ENCODE measurements around the gene SMIM27.
A peak's percentile ranks its signal among the peaks of the same experiment; 100 is the strongest.
"Not testable (repeated sequence)": the region's sequence is repeated elsewhere in the genome, so short reads cannot be mapped to it uniquely, and the experiment has no call there.

Gene SMIM27, protein sequence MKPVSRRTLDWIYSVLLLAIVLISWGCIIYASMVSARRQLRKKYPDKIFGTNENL

DNA sequence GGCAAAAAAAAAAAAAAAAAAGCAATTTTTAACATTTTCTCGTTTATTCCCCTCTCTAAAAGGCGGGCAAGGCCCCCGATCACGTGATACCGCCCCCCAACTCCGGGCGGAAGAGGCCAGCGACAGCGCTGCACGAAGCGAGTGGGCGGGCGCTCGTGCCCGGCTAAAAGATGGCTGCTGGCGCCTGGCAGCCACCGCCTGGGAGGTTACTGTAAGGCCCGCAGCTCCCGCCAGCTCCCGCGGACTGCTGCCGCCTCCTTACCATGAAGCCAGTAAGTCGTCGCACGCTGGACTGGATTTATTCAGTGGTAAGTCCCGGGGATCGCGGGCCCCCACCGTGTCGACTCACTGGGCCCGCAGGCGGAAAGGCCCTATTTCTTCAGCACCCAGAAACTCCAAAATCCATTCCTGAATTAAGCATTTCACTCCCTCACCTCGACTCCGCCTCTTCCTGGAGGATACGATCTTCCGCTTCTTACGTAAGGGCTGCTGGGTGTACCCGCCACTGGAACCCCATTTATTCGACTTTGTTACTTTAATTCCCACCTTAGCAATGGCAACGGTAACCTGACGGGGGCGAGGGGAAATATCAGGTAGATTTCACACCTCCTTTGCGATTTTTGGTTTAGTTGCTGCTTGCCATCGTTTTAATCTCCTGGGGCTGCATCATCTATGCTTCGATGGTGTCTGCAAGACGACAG is at the start of gene SMIM27, which contains the start of gene TOPORS:
Gene SMIM27, plus strand, starts transcription at position 156 of the 701 bp plus-strand sequence. Its CDS starts 108 bp downstream, at position 264.
Gene TOPORS, minus strand, starts transcription at position 415 of the 701 bp plus-strand sequence. Its CDS starts 150 bp downstream, at position 265.
- DNase-seq, result peak; percentile 92

DNA sequence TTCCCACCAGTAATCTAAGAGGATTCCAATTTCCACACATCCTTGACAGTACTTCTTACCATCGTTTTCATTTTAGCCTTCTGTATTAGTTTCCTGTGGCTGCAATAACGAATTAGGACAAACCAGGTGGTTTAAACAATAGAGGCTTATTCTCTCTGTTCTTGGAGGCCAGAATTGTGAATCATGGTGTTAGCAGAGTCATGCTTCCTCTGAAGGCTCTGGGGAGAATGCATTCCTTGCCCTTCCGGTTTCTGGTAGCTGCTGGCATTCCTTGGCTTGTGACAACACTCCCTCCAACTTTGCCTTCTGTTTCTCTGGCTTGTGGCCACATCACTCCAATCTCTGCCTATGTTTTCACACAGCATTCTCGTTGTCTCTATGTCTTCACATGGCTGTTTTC is 49.7 kb upstream of the SMIM27 start:
- no peak for DNase-seq

DNA sequence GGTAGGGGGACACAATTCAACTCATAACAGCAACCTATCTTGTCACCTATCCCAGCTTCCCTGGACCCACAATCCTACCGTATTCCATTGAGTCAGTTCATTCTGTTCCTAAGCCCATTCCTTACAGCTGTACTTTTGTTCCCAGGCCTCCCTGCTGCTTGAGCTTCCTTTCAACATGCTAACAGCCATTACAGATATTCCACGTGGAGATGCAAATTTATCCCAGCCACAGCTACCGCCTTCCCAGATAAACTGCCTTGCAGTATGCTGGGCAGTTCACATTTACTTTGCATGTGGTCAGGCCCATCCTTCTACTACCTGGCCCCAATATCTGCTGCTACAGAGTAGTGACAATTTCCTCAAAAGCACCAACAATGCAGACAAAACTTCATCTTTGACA is 49.1 kb upstream of the SMIM27 start:
- no peak for DNase-seq

DNA sequence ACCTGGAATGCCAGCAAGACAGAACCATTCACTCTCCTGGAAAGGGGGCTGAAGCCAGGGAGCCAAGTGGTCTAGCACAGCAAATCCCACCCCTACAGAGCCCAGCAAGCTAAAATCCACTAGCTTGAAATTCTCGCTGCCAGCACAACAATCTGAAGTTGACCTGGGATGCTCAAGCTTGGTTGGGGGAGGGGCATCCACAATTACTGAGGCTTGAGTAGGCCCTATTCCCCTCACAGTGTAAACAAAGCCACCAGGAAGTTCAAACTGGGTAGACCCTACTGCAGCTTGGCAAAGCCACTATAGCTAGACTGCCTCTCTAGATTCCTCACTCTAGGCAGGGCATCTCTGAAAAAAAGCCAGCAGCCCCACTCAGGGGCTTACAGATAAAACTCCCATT is 43.4 kb upstream of the SMIM27 start:
- DNase-seq, result no peak

DNA sequence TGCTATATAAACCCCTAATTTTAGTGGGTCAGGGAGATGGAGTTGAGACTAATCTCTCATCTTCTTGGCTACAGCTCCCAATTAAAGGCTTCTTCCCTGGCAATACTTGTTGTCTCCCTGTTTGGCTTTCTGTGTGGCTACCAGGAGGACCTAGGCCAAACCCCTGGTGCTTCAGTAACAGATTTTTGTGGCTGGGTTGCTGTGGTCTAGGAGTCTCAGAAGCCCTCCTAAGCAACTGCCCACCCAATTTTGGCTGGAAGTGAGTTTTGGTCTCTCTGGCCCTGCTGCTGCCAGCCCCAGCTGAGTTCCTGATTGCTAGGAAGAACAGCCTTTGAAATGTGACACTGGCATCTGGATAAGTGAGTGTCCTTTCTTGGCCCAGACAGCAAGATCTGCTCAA is 35.9 kb upstream of the SMIM27 start:
- no peak for DNase-seq

DNA sequence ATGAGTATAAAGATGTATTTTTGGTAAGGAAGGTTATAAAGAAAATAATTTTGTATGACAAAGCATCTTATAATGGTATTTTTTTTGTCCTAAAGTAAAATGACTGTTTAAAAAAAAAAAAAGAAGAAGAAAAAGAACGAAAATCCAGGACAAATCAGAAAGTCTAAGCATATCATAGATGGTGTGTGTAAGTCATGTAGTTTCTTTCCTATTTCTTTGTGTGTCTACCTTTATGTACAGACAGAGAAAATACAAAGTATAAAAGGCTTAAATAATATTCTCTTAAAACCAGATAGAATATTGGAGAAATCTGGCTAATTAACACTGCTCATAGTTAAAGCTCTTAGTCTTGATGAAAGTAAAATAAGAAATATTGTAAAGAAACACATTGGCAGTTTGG is 33.9 kb upstream of the SMIM27 start:
- no peak for DNase-seq

DNA sequence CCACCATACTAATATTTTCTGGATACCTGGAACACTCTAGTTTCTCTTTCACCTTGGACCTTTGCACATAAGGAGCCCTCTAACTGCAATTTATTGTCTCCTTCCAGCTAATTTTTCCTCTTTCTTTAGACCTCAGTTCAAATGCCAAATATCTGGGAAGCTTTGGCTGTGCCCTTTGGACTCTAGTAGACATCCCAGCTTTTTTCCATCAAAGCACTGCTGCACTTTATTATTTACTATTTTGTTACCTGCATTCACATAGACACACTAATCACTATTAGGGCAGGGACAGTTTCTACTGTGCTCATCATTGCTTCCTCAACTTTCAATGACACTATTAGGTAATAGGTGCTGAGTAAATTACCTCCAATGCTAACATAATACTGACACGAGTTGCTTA is 28.2 kb upstream of the SMIM27 start:
- DNase-seq, result no peak

DNA sequence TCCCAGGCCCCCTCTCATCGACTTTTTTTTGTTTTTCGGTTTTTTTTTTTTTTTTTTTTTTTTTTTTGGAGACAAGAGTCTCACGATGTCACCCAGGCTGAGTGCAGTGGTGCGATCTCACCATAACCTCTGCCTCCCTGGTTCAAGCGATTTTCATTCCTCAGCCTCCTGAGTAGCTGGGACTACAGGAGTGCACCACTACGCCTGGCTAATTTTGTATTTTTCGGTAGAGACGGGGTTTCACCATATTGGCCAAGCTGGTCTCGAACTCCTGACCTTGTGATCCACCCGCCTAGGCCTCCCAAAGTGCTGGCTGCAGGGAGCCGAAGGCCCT is 27.6 kb upstream of the SMIM27 start:
- not testable (repeated sequence) for DNase-seq

DNA sequence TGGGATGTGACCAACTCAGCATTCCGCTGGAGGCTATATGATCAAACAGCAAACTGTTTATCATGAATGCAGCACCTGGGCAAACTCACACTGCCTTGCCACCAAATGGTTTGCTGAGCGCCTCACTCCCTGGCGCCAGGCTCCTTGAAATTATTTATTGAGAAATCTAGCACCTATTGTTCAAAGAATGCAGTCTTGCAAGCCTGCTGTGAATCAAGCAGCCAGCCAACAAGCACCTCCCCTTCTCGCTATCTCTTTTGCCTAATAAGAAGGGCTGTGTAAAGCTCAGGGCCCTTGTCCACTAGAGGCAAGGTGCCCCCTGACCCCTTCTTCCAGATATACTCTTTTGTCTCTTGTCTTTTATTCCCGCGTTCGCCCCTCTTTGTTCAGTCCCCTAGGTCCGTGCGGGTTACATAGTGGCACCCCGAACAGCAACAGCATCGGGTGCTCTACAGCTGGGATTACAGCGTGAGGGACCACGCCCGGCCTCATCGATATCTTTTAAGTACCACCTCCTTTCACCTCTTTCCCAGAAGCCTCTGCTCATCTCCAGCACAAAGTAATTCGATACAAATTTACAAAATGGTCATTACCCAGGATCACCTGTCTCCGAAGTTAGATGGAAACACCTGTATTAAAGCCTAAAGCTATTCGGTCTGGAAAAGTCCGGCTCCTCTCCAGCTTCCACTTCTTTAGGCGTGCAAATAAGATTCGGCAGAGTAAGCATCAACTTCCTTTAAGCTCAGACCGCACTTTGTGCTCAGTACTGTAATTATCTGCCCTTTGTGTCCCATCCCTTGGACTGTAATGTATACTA is 27.0 kb upstream of the SMIM27 start:
- no peak for DNase-seq

DNA sequence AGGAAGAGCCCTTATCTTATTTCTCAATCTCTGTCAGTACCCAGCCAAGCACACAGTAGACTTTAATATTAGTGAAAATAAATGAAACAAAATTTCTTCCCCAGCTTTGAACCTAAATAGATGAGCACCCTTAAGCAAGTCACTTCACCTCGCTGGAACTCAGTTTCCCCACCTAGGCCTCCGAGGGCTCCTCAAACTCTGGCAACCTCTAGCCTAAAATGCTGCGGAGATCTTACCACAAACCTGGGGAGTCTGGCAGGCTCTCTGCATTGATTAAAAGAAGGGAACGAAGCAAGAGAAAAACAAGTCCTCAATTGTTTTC is 26.5 kb upstream of the SMIM27 start:
- no peak for DNase-seq

DNA sequence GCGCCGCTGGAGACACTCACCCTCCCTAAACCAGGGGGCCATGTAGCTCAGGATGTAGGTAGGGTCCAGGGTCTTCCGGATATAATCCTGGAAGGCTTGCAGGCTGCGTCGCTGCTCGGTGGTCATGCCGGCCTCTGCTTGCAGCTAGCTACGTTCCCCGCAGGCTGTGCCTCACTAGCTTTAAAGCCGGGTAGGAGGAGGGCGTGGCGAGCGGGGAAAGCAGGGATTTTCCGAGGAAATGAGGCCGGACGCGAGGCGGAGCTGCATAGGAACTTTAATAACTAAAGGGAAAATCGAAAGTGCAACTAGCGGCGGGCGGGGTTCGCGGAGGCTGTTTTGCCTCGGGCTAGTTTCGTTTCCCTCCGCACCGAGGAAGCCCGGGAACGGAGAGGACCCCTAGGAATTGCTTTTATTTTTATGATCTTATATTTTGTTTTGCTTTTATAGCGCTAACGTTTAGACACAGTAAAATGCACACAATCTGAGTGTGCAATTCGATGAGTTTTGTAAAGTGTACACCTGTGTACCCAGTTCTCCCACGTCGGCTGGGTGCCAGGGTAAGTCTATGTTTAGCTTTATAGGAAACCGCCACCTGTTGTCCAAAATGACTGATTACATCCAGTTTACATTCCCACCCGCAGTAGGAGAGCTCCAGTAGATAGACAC is 26.0 kb upstream of the SMIM27 start, which contains the start of gene RIGI:
Gene RIGI, minus strand, starts transcription at position 156 of the 666 bp plus-strand sequence. Its CDS starts 30 bp downstream, at position 126.
- peak; percentile 72 for DNase-seq

DNA sequence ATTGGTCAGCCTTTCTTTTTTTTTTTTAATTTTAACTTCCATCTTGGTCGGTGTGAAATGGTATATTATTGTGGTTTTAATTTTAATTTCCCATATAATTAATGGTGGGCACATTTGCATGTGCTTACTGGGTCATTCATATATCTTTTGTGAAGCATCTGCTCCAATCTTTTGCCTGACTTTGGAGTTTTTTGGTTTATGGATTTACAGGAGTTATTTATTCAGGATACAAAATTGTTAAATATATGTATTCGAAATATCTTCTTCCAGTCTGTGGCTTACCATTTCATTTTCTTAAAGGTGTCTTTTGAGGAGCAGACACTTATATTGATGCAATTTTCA is 25.4 kb upstream of the SMIM27 start:
- no peak for DNase-seq

DNA sequence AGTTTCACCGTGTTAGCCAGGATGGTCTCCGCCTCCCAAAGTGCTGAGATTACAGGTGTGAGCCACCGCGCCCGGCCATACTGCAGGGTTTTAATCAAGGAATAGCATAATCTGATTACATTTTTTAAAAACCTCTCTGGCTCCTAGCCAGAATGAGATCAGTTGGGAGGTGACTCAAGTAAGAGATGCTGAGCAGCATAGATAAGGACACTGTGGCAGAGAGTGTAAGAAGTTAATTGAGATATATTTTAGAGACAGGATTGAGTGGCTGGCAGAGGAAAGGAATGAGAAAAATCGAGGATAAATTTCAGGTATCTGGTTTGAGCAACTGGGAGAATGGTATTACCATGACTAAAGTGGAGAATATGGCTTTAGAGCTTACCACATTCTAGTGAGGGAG is 18.8 kb upstream of the SMIM27 start:
- no peak for DNase-seq

DNA sequence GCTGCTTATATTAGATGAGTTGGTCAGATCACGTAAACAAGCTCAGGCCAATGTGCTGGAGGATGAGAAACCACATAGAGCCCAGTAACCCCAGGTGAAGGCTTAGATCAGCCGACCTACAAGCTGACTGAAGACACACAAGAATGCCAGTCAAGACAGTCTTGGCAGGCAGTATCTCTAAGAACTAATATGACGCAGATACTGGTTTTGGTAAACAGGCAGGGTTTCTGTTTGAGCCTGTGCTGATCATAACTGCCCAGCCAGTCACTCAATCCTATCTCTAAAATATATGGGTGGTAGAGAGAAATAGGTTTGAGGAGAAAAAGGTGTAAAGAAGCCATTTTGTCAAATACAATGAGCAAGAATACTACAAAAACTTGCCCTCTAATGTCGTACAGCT is 18.3 kb upstream of the SMIM27 start:
- no peak for DNase-seq

DNA sequence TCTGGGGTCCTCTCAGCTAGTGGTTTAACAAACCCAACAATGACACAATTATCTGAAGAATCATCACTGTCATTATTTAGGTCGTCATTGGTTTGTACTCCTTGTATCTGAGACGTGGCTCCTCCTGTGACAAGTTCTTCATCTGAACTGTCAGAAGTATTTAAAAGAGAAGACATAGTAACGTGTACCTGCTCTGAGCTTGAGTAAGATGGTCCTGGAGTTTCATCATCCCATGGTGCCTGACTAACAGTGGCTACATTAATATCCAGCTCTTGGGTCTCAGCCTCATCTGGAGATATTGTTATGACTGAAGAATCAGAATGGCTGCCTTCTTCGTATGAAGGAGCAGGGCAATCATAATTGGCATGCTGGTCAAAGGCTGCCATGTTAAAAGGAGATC is 9.1 kb upstream of the SMIM27 start:
- DNase-seq, result no peak

DNA sequence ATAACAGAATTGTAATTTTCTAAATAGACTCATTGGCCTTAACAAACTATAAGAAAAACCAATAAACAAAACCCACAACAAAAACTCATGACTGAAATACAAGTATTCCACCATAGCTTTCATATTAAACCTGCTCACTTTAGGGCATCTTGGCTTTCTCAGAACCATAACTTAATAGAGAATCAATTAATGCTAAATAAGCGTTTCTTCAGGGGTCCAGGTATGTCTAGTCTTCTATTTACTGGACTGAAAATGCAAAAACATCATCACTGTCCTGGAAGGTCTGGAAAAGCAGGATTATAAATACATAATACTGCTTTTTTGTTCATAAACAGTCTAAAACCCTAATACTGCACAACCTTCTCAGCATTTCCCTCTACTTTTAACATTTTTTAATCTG is 6.2 kb upstream of the SMIM27 start:
- no peak for DNase-seq

DNA sequence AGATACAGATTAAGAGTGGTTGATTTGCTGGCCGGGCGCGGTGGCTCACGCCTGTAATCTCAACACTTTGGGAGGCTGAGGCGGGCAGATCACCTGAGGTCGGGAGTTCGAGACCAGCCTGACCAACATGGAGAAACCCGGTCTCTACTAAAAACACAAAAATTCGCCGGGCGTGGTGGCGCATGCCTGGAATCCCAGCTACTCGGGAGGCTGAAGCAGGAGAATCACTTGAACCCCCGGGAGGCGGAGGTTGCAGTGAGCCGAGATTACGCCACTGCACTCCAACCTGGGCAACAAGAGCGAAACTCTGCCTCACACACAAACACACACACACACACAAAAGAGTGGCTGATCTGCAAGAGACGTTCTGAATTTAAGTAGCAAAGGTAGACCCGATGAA is 3.9 kb upstream of the SMIM27 start:
- DNase-seq, result not testable (repeated sequence)

DNA sequence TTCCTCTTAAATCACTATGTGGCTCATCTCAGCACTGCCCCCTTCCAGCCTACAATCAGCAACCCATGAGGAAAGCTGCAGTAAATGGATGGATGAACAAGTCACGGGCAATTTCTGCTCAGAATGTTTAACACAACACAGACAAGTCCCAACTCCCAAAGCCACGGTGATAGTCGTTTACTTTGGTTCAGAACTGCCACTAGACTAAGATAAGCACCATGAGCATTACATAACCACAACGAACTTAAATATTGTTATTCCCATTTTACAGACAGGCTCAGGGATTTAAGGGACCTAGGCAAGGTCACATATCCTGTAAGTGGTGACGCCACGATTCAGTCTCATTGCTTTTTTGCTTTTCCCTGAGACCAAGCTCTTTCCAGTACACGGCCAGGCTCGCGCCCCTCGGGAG is 2.0 kb upstream of the SMIM27 start:
- peak; percentile 11 for DNase-seq

DNA sequence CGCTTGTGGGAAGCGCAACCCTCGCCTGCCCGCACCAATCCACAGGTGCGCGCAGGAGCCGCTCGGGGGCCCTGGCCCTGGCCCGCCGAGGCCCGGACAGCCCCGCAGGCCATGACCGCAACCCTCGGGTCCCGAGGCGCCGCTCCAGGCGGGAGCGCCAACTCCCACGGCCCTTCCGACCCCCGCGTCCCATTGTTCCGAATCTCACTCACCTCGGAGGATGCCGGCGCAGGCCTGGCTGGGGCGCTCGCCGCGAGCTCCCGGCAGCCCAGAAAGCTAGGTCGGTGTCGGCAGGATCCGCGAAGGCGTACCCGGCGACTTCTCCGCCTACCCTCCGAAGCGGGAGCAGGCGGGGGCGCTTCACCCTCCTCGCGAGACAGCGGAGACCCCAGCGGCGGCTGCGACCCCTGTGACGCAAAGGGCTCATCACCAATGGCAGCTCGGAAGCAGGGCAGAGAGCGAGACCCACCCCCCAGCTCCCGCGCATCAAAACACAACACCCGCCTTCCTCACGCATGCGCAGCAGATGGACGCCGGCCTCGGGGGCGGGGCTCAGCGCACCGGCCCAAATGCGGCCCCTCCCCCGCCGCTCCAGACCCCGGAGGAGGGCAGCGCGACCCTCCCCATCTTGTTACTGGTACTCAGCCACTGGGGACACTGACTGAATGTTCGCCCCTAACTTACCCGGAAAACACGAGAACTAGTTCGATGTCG is 1.4 kb upstream of the SMIM27 start:
- peak; percentile 94 for DNase-seq

DNA sequence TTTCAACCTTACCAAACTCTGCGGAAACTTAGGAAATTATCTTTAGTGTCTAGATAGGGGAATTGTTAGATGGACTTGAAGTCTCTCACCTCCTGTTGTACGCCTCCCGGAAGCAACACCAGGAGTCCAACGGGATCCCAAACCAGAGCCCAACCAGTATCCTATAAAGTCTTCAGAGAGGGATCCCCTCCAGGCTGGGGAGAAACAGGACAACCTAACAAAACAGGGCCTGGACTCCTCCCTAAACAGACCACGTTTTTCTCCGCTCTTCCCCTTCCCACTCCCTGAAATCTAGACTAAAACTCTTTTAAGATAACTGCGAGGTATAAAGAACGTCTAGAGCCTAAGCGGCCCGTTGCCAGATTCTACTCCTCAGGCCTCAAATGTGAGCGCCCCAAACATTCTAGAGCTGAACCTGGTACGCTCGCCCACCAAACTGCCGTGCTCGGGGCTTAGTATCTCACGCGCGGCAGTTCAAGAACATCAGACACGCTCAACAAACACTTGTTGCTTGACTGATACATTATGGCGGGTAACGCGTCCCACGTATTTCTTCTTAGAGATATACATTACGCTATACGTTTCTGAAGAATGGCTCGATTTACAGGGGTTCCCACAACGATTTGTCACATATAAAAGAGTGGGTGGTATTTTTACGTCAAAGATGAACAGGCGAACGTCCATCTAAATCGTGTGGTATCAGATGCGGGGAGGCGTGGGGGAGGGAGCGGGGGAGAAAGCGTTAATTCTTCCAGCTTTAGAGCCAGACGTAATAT is 663 bp upstream of the SMIM27 start:
- peak; percentile 79 for DNase-seq

DNA sequence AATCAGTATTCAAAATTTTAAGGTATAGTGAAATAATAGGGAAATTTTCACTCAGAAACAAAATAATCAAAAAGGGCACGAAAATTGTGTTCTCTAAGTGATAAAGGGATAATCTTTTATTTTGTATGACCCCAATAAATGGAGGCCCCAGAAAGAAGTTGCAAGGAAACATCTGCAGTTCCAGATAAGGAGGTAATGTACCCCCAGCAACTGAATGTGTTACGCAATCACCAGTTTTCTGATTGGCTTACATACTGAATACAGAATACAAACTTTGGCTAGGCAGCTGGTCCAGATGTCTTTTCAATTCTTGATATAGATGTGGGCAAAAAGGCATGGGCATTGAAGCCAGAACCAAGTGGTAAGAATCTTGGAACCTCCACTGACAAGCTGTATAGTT is 2.0 kb downstream of the SMIM27 start:
- no peak for DNase-seq

DNA sequence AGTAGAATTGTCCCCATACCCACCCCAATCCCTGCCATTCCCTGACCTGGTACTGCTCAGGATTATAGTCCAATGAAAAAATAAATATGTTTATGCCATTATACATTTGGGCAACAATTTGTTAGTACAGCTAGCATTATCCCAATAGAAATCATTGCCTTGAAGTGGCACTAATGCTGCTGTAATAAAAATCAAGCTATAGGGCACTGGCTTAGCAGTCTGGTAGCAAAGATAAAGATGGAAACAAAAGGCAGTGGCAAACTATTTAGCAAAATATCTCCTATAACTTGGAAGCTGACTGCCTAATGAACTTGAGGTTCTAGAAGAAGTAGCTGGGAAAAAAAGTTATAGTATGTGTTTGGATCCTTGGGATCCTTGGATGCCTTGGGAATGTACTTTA is 2.5 kb downstream of the SMIM27 start:
- no peak for DNase-seq

Measured in NCI-H1694 treated with DMSO at 0.1 percent for 48 hours (cell line).